Upper lobe of right lung (tissue), 1 donor: ENCODE results near the gene BCKDHA. TPM values are rescaled to one million over a fixed set of nuclear protein-coding genes. Genes with fewer than 3 reads are reported as not detected.
A peak's percentile ranks its signal among the peaks of the same experiment; 100 is the strongest.

Experiments
- ATAC-seq: fragments of 200-7000 bp; cut with Tn5 transposase; one replicate; pipeline ENCODE4 v1.9.1; 2020; ENCODE audit warnings: mild to moderate bottlenecking, moderate library complexity
- DNase-seq: peaks from one replicate; pipeline ENCODE4 v3.0.0-alpha.2; 2020
- H3K27ac ChIP-seq: fragments of 200-600 bp; one replicate; pipeline ENCODE4 v1.8.0; 2022
- H3K27me3 ChIP-seq: fragments of 200-600 bp; one replicate; pipeline ENCODE4 v1.8.0; 2022; ENCODE audit warnings: mild to moderate bottlenecking
- H3K36me3 ChIP-seq: fragments of 200-600 bp; one replicate; pipeline ENCODE4 v1.8.0; 2022
- H3K4me1 ChIP-seq: fragments of 200-600 bp; one replicate; pipeline ENCODE4 v1.8.0; 2022
- H3K4me3 ChIP-seq: fragments of 200-600 bp; one replicate; pipeline ENCODE4 v1.8.0; 2022; ENCODE audit warnings: mild to moderate bottlenecking
- H3K9me3 ChIP-seq: fragments of 200-600 bp; one replicate; pipeline ENCODE4 v1.8.0; 2022
- CTCF ChIP-seq: fragments of 200-600 bp; IDR thresholded peaks from one replicate; pipeline ENCODE4 v1.8.0; 2022; ENCODE audit warnings: antibody characterized with exemption
- intact Hi-C: fragments of 100-400 bp; cut with DNase I; formaldehyde crosslinking; loops from one replicate; pipeline ENCODE4 v1.11.0; 2022
- total RNA-seq: library from RNA; stranded (reverse); fragmentation: NEBNext Ultra II Directional; extraction: Animal tissue kit (Norgen Biotek cat#: 25700); gene quantifications from one replicate; pipeline ENCODE4 v1.2.1, GENCODE V29; 2021
- donor health status: DM: no; HTN: yes; CAD: no; lungs with severe emphysema.

The BCKDHA gene
- total RNA-seq, 1 donor from 2014 or later: 15.0 TPM

- peaks cover 57% of the 10 kb centered on the region for H3K4me1 ChIP-seq
- no peaks in the 10 kb centered on the region for H3K27me3 ChIP-seq
- peaks cover 24% of the 10 kb centered on the region for H3K36me3 ChIP-seq
- DNase-seq: no peak
- intact Hi-C loops: no loop called here
- no peak for TF ChIP-seq CTCF
- peak; percentile 77 for ATAC-seq
- H3K4me3 ChIP-seq: no peak overlapping the region
- peak overlapping the region; percentile 88 for H3K27ac ChIP-seq
- no peaks in the 10 kb centered on the region for H3K9me3 ChIP-seq
These were observed 11.7 kb downstream of the BCKDHA start for GRCh38 chr19:41409288-41409687.

GRCh38 chr19:41410336-41411054 is 12.9 kb downstream of the BCKDHA start:
- no peak for DNase-seq
- Histone ChIP-seq H3K4me1 (peaks cover 66% of the 10 kb centered on the region), H3K36me3 (peaks cover 35% of the 10 kb centered on the region), H3K27ac (peak overlapping the region; percentile 88), H3K9me3 (no peaks in the 10 kb centered on the region), H3K4me3 (no peak overlapping the region), H3K27me3 (no peaks in the 10 kb centered on the region)
- no peak for TF ChIP-seq CTCF
- no peak for ATAC-seq
- intact Hi-C loops: no loop called here

- peaks cover 39% of the 10 kb centered on the region for H3K36me3 ChIP-seq
- no peaks in the 10 kb centered on the region for H3K27me3 ChIP-seq
- no peak for ATAC-seq
- H3K4me1 ChIP-seq: peaks cover 63% of the 10 kb centered on the region
- H3K27ac ChIP-seq: peak overlapping the region; percentile 51
- intact Hi-C loops: no loop called here
- TF ChIP-seq CTCF: no peak
- no peaks in the 10 kb centered on the region for H3K9me3 ChIP-seq
- DNase-seq: no peak
- no peak overlapping the region for H3K4me3 ChIP-seq
These were observed 13.7 kb downstream of the BCKDHA start for GRCh38 chr19:41411100-41411967.

GRCh38 chr19:41411968-41412265 is 14.3 kb downstream of the BCKDHA start:
- Histone ChIP-seq H3K4me1 (peaks cover 58% of the 10 kb centered on the region), H3K4me3 (no peak overlapping the region), H3K36me3 (peaks cover 45% of the 10 kb centered on the region), H3K27ac (peak overlapping the region; percentile 51), H3K27me3 (no peaks in the 10 kb centered on the region), H3K9me3 (no peaks in the 10 kb centered on the region)
- ATAC-seq (no peak), DNase-seq (no peak)
- intact Hi-C loops: no loop called here
- TF ChIP-seq CTCF: no peak

- intact Hi-C loops: no loop called here
- Histone ChIP-seq H3K4me1 (peaks cover 47% of the 10 kb centered on the region), H3K27me3 (no peaks in the 10 kb centered on the region), H3K36me3 (peaks cover 53% of the 10 kb centered on the region), H3K9me3 (no peaks in the 10 kb centered on the region), H3K4me3 (no peak overlapping the region), H3K27ac (no peak overlapping the region)
- ATAC-seq: no peak
- DNase-seq: no peak
- no peak for TF ChIP-seq CTCF
These were observed 15.3 kb downstream of the BCKDHA start for GRCh38 chr19:41412953-41413352.
